K562 (cell line): ENCODE results near the gene TEX52. TPM values are rescaled to one million over a fixed set of nuclear protein-coding genes. Genes with fewer than 3 reads are reported as not detected.

Source experiments
- ATAC-seq: fragments of 200-7000 bp; cut with Tn5 transposase; 3 replicates; pipeline ENCODE4 v1.9.1; 2020; ENCODE audit warnings: moderate library complexity
- BruUV-seq: library from RNA; stranded (reverse); fragments of 400-500 nt; replicated peaks from 2 replicates; lab custom pipeline; 2021; lab: Mats Ljungman, UMichigan
- CTCF ChIA-PET: fragments of 300-600 bp; formaldehyde crosslinking; extraction: SDS; loops from one replicate; lab custom pipeline; 2021; ENCODE audit warnings: low intra/inter-chr PET ratio; lab: Yijun Ruan, JAX
- POLR2A ChIA-PET: fragments of 300-600, 350-650 bp; sonication (Branson Sonifier 250); formaldehyde crosslinking; extraction: SDS; loops from one replicate; lab custom pipeline; 2021; ENCODE audit warnings: antibody characterized with exemption, inconsistent platforms; lab: Yijun Ruan, JAX
- DNase-seq, 4 experiments: peaks; one replicate each; pipeline versions ENCODE4 v3.0.0 to v3.0.0-alpha.2; 2011 to 2018; ENCODE audit warnings: low spot score in 3 of 4, mixed read lengths in 3 of 4; ENCODE audit errors: extremely low read depth in 1 of 4
- FAIRE-seq: peaks from 2 replicates; lab custom pipeline; 2011; peaks lifted over from hg19 to GRCh38; lab: Jason Lieb, UNC
- H2AFZ ChIP-seq: 2 replicates; pipeline ENCODE4 v1.6.0; 2011; ENCODE audit warnings: low read depth, low read length, control low read depth, inconsistent platforms
- H3K27ac ChIP-seq: fragments of 200-600 bp; 3 replicates; pipeline ENCODE4 v1.8.0; 2011; ENCODE audit warnings: low read depth, mild to moderate bottlenecking, control low read depth, inconsistent platforms, low read length, moderate library complexity, mixed read lengths; ENCODE audit errors: extremely low read depth
- H3K27me3 ChIP-seq, 2 experiments: fragments of 300-600 bp in 1 of 2; 2 replicates in 1 of 2; 3 replicates in 1 of 2; pipeline versions ENCODE4 v1.6.0 to v1.8.0; 2011; ENCODE audit warnings: inconsistent platforms in 2 of 2, low read length in 2 of 2, mild to moderate bottlenecking in 1 of 2, mixed read lengths in 1 of 2, moderate library complexity in 1 of 2; ENCODE audit not compliant: control insufficient read depth in 2 of 2, insufficient read depth in 2 of 2
- H3K36me3 ChIP-seq: fragments of 300-600 bp; 3 replicates; pipeline ENCODE4 v1.8.0; 2011; ENCODE audit warnings: mild to moderate bottlenecking, low read length, inconsistent platforms; ENCODE audit not compliant: control insufficient read depth, insufficient read depth
- H3K4me1 ChIP-seq, 2 experiments: fragments of 200-600 bp in 1 of 2; replicated peaks in 1 of 2; 2 replicates in 1 of 2; 3 replicates in 1 of 2; pipeline versions ENCODE4 v1.5.1 to v1.8.0; 2011; ENCODE audit warnings: inconsistent platforms in 2 of 2, low read length in 2 of 2, mild to moderate bottlenecking in 1 of 2, mixed read lengths in 1 of 2, moderate library complexity in 1 of 2; ENCODE audit not compliant: control insufficient read depth in 2 of 2, insufficient read depth in 2 of 2
- H3K4me2 ChIP-seq: 2 replicates; pipeline ENCODE4 v1.6.1; 2011; ENCODE audit warnings: low read length, control low read depth, inconsistent platforms, mixed read lengths; ENCODE audit not compliant: insufficient read depth
- H3K4me3 ChIP-seq: fragments of 200-600 bp; sonication (generic), shearing (Covaris generic); 2 replicates; pipeline ENCODE4 v1.5.1; 2016; ENCODE audit warnings: control low read depth, inconsistent platforms
- H3K79me2 ChIP-seq: fragments of 200-600 bp; 3 replicates; pipeline ENCODE4 v1.8.0; 2011; ENCODE audit warnings: low read length, inconsistent platforms; ENCODE audit not compliant: control insufficient read depth, insufficient read depth
- H3K9ac ChIP-seq, 2 experiments: 2 replicates each; pipeline versions ENCODE4 v1.6.0 to v1.6.1; 2011; ENCODE audit warnings: low read depth in 2 of 2, low read length in 2 of 2, control low read depth in 1 of 2, inconsistent platforms in 1 of 2, mild to moderate bottlenecking in 1 of 2, mixed read lengths in 1 of 2; ENCODE audit not compliant: insufficient read depth in 1 of 2
- H3K9me1 ChIP-seq: one replicate; pipeline ENCODE4 v1.6.0; 2011; ENCODE audit warnings: inconsistent platforms, mild to moderate bottlenecking, low read length, moderate library complexity; ENCODE audit not compliant: control insufficient read depth, insufficient read depth
- H3K9me3 ChIP-seq: replicated peaks from 2 replicates; pipeline ENCODE4 v1.5.1; 2011; ENCODE audit warnings: low read depth, low read length, inconsistent platforms; ENCODE audit not compliant: control insufficient read depth, insufficient read depth
- H4K20me1 ChIP-seq: replicated peaks from 2 replicates; pipeline ENCODE4 v1.6.1; 2011; ENCODE audit warnings: low read length, inconsistent platforms, mixed read lengths; ENCODE audit not compliant: control insufficient read depth, insufficient read depth
- EWSR1 ChIP-seq: fragments of 450-650 bp; IDR thresholded peaks from 2 replicates; pipeline ENCODE4 v1.6.1; 2018; ENCODE audit warnings: borderline replicate concordance, mild to moderate bottlenecking, low read depth, moderate library complexity; ENCODE audit not compliant: partially characterized antibody
- NCOA6 ChIP-seq: fragments of 450-650 bp; IDR thresholded peaks from 2 replicates; pipeline ENCODE4 v1.6.1; 2017; ENCODE audit warnings: mild to moderate bottlenecking
- RBBP5 ChIP-seq: fragments of 200-600 bp; sonication (generic); IDR thresholded peaks from 2 replicates; pipeline ENCODE4 v1.6.1; 2012; ENCODE audit warnings: borderline replicate concordance, mild to moderate bottlenecking, low read length, control low read depth, inconsistent platforms; ENCODE audit not compliant: insufficient read depth, poor library complexity, severe bottlenecking
- SREBF2 ChIP-seq: sonication (generic); formaldehyde crosslinking; IDR thresholded peaks from 2 replicates; pipeline ENCODE4 v1.4.0; 2020; ENCODE audit warnings: mild to moderate bottlenecking, missing genetic modification reagents
- U2AF1 ChIP-seq: fragments of 200-400 bp; formaldehyde crosslinking; optimal IDR thresholded peaks from 2 replicates; pipeline ENCODE3; 2017; ENCODE audit warnings: mild to moderate bottlenecking, low read depth, low read length, moderate library complexity
- ZBTB1 ChIP-seq: sonication (generic); formaldehyde crosslinking; IDR thresholded peaks from 2 replicates; pipeline ENCODE4 v1.8.1; 2023; ENCODE audit warnings: missing genetic modification reagents, low read depth, mild to moderate bottlenecking, borderline replicate concordance
- ZBTB33 ChIP-seq: sonication (generic); formaldehyde crosslinking; IDR thresholded peaks from 2 replicates; pipeline ENCODE4 v1.8.1; 2023; ENCODE audit warnings: mild to moderate bottlenecking, missing genetic modification reagents
- ZNF280A ChIP-seq: fragments of 450-650 bp; IDR thresholded peaks from 2 replicates; pipeline ENCODE4 v1.6.1; 2018; ENCODE audit warnings: mild to moderate bottlenecking, low read depth; ENCODE audit not compliant: partially characterized antibody
- ZNF347 ChIP-seq: fragments of 450-650 bp; formaldehyde crosslinking; IDR thresholded peaks from 2 replicates; pipeline ENCODE4 v1.4.0; 2020; ENCODE audit warnings: low read depth, mild to moderate bottlenecking, moderate library complexity
- ZNF695 ChIP-seq: fragments of 450-650 bp; formaldehyde crosslinking; IDR thresholded peaks from 2 replicates; pipeline ENCODE4 v1.4.0; 2020; ENCODE audit warnings: mild to moderate bottlenecking, moderate library complexity
- WGBS: fragments of 100-300 bp; shearing (Covaris generic); methylation state at CpG from one replicate; pipeline ENCODE4 v1.1.6; 2016; ENCODE audit warnings: low coverage, mixed read lengths; ENCODE audit not compliant: insufficient coverage; ENCODE audit errors: missing lambda C conversion rate; 5-methylcytosine and 5-hydroxymethylcytosine counted together
- in situ Hi-C: fragments of 300-500 bp; cut with MboI; formaldehyde crosslinking; loops from 4 replicates; pipeline ENCODE4 v1.15.0; 2018; ENCODE audit warnings: inconsistent platforms, mixed read lengths
- intact Hi-C: fragments of 100-400 bp; cut with micrococcal nuclease; formaldehyde crosslinking; loops from 2 replicates; pipeline ENCODE4 v1.14.2; 2022
- polyA plus RNA-seq, 8 experiments: library from polyadenylated mRNA; depleted of rRNA in 4 of 8; stranded (reverse) in 5 of 8; unstranded in 3 of 8; fragments of >200 nt; fragmentation: Nextera tagmentation in 2 of 8; fragmentation: Illumina TruSeq in 1 of 8; extraction: Ambion mirVana in 2 of 8; extraction: Trizol in 1 of 8; gene quantifications; 2 replicates each; pipeline versions ENCODE4 v1.2.1 to v1.2.3, GENCODE V29; 2011 to 2014; ENCODE audit warnings: inconsistent platforms in 1 of 8, missing spikeins in 1 of 8
- total RNA-seq, 7 experiments: library from RNA; depleted of rRNA in 6 of 7; stranded (reverse); fragments of >200 nt in 6 of 7; fragmentation: Illumina TruSeq in 2 of 7; extraction: Trizol in 2 of 7; gene quantifications; 2 replicates each; pipeline versions ENCODE4 v1.2.1 to v1.2.3, GENCODE V29; 2011 to 2021; ENCODE audit warnings: low replicate concordance in 1 of 7
- TF ChIP-seq, protein P1 (sequence below): IDR thresholded peaks from 3 replicates; pipeline ENCODE4 v1.6.1; 2011; ENCODE audit warnings: borderline replicate concordance, mild to moderate bottlenecking, moderate library complexity; ENCODE audit not compliant: insufficient read length; ENCODE audit errors: extremely low read depth
- TF ChIP-seq, protein P2 (sequence below): IDR thresholded peaks from 2 replicates; pipeline ENCODE4 v1.6.1; 2016; ENCODE audit warnings: missing genetic modification characterization, missing compliant biosample characterization

The TEX52 gene
- total and polyA plus RNA-seq, 9 of the 15 experiments (the other 6 are each of a cell fraction or from before 2014, with no cell fraction given) = not detected

- H3K79me2 ChIP-seq = peaks cover 11% of the 10 kb centered on the region; the same call in 2 of the 3 replicates
- in situ Hi-C loops = no loop called here
- no peaks in the 10 kb centered on the region; a peak in 3 of 5 replicates for H3K4me1 ChIP-seq
- no peak for FAIRE-seq
- H3K36me3 ChIP-seq = peaks cover 30% of the 10 kb centered on the region; the same call in 2 of the 3 replicates
- H4K20me1 ChIP-seq = no peaks in the 10 kb centered on the region
- no peak overlapping the region for H2AFZ ChIP-seq
- BruUV-seq = no TSS peak
- no peak overlapping the region for H3K27ac ChIP-seq
- H3K9me3 ChIP-seq = no peaks in the 10 kb centered on the region
- DNase-seq = no peak
- H3K9ac ChIP-seq = no peak overlapping the region
- ChIA-PET POLR2A (interaction anchor here (0.8 kb wide), 1 partner anchor 16 kb away, joined by 3 read pairs; no protein-coding TSS in a partner anchor), CTCF (interaction anchor here (1.2 kb wide), 1 partner anchor 150 kb away, joined by 3 read pairs; no protein-coding TSS in a partner anchor)
- intact Hi-C loops = loop anchor here (2.0 kb wide), 1 partner anchor 60 kb away; no protein-coding TSS in a partner anchor
- ATAC-seq = no peak; the same call in 2 of the 3 replicates
- H3K9me1 ChIP-seq = no peaks in the 10 kb centered on the region
- H3K4me2 ChIP-seq = no peak overlapping the region
- 50% methylated on average over 2 of the region's 2 CpGs for WGBS
- H3K27me3 ChIP-seq = no peaks in the 10 kb centered on the region
- no peak overlapping the region for H3K4me3 ChIP-seq
- TF ChIP-seq ZBTB33 (CRISPR knock-in tag) (no peak), EWSR1 (no peak), RBBP5 (no peak), U2AF1 (no peak), ZNF280A (no peak), NCOA6 (no peak), ZBTB1 (CRISPR knock-in tag) (no peak), SREBF2 (no peak), ZNF347 (CRISPR knock-in tag) (no peak), ZNF695 (CRISPR knock-in tag) (no peak)
- TF ChIP-seq, protein P1, sequence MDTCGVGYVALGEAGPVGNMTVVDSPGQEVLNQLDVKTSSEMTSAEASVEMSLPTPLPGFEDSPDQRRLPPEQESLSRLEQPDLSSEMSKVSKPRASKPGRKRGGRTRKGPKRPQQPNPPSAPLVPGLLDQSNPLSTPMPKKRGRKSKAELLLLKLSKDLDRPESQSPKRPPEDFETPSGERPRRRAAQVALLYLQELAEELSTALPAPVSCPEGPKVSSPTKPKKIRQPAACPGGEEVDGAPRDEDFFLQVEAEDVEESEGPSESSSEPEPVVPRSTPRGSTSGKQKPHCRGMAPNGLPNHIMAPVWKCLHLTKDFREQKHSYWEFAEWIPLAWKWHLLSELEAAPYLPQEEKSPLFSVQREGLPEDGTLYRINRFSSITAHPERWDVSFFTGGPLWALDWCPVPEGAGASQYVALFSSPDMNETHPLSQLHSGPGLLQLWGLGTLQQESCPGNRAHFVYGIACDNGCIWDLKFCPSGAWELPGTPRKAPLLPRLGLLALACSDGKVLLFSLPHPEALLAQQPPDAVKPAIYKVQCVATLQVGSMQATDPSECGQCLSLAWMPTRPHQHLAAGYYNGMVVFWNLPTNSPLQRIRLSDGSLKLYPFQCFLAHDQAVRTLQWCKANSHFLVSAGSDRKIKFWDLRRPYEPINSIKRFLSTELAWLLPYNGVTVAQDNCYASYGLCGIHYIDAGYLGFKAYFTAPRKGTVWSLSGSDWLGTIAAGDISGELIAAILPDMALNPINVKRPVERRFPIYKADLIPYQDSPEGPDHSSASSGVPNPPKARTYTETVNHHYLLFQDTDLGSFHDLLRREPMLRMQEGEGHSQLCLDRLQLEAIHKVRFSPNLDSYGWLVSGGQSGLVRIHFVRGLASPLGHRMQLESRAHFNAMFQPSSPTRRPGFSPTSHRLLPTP = no peak
- TF ChIP-seq, protein P2, sequence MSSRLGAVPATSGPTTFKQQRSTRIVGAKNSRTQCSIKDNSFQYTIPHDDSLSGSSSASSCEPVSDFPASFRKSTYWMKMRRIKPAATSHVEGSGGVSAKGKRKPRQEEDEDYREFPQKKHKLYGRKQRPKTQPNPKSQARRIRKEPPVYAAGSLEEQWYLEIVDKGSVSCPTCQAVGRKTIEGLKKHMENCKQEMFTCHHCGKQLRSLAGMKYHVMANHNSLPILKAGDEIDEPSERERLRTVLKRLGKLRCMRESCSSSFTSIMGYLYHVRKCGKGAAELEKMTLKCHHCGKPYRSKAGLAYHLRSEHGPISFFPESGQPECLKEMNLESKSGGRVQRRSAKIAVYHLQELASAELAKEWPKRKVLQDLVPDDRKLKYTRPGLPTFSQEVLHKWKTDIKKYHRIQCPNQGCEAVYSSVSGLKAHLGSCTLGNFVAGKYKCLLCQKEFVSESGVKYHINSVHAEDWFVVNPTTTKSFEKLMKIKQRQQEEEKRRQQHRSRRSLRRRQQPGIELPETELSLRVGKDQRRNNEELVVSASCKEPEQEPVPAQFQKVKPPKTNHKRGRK (tag) = no peak
These were observed 28.0 kb upstream of the TEX52 start for GRCh38 chr12:2884810-2885209.
